HepG2 (cell line): Measurements from ENCODE around the gene ADAMTS13. TPM values are rescaled to one million over a fixed set of nuclear protein-coding genes. Genes with fewer than 3 reads are reported as not detected.

Source experiments
- FOXA1 ChIP-seq, 2 experiments: fragments of 450-650 bp in 1 of 2; sonication (generic) in 1 of 2; formaldehyde crosslinking in 1 of 2; IDR thresholded peaks; 2 replicates each; pipeline versions ENCODE4 v1.4.0 to v1.6.1; 2016 to 2020; ENCODE audit warnings: missing genetic modification reagents in 1 of 2
- NPAS2 ChIP-seq: sonication (generic); formaldehyde crosslinking; IDR thresholded peaks from 2 replicates; pipeline ENCODE4 v1.8.0; 2022; ENCODE audit warnings: mild to moderate bottlenecking, missing genetic modification reagents, borderline replicate concordance
- ONECUT2 ChIP-seq: sonication (generic); formaldehyde crosslinking; IDR thresholded peaks from 2 replicates; pipeline ENCODE4 v1.4.0; 2020; ENCODE audit warnings: missing genetic modification reagents
- PHF20 ChIP-seq: sonication (generic); formaldehyde crosslinking; IDR thresholded peaks from 2 replicates; pipeline ENCODE4 v1.5.0; 2020; ENCODE audit warnings: mild to moderate bottlenecking, missing genetic modification reagents
- RBFOX2 ChIP-seq: fragments of 200-400 bp; formaldehyde crosslinking; IDR thresholded peaks from 2 replicates; pipeline ENCODE4 v1.6.1; 2017; ENCODE audit warnings: low read depth, mild to moderate bottlenecking, low read length
- RBM22 ChIP-seq: fragments of 200-400 bp; formaldehyde crosslinking; optimal IDR thresholded peaks from 2 replicates; pipeline ENCODE3; 2017; ENCODE audit warnings: mild to moderate bottlenecking, low read length, moderate library complexity
- TOPORS ChIP-seq: sonication (generic); formaldehyde crosslinking; IDR thresholded peaks from 2 replicates; pipeline ENCODE4 v1.8.0; 2023; ENCODE audit warnings: mild to moderate bottlenecking, missing genetic modification reagents
- ZFY ChIP-seq: sonication (generic); formaldehyde crosslinking; IDR thresholded peaks from 2 replicates; pipeline ENCODE4 v1.4.0; 2020; ENCODE audit warnings: missing genetic modification reagents
- ZNF101 ChIP-seq: sonication (generic); formaldehyde crosslinking; IDR thresholded peaks from 2 replicates; pipeline ENCODE4 v1.4.0; 2020; ENCODE audit warnings: mild to moderate bottlenecking, low read depth, missing genetic modification reagents, borderline replicate concordance
- ZNF382 ChIP-seq: sonication (generic); formaldehyde crosslinking; IDR thresholded peaks from 2 replicates; pipeline ENCODE4 v1.5.0; 2020; ENCODE audit warnings: missing genetic modification reagents, mild to moderate bottlenecking, borderline replicate concordance
- ZNF724P ChIP-seq: sonication (generic); formaldehyde crosslinking; IDR thresholded peaks from 2 replicates; pipeline ENCODE4 v1.8.0; 2022; ENCODE audit warnings: missing genetic modification reagents, borderline replicate concordance
- polyA plus RNA-seq, 8 experiments: library from polyadenylated mRNA; depleted of rRNA in 3 of 8; stranded (reverse) in 7 of 8; unstranded in 1 of 8; fragments of >200 nt; fragmentation: Illumina TruSeq in 4 of 8; extraction: Trizol in 4 of 8; gene quantifications; 2 replicates each; pipeline versions ENCODE4 v1.2.1 to v1.2.3, GENCODE V29; 2011 to 2016; ENCODE audit warnings: low read depth in 4 of 8, missing spikeins in 1 of 8, mixed read lengths in 1 of 8; ENCODE audit not compliant: insufficient read depth in 1 of 8
- total RNA-seq, 5 experiments: library from RNA; depleted of rRNA; stranded (reverse); fragments of >200 nt; fragmentation: Illumina TruSeq; extraction: Trizol; gene quantifications; 2 replicates each; pipeline ENCODE4 v1.2.3, GENCODE V29; 2016; ENCODE audit warnings: low read depth in 1 of 5
- TF ChIP-seq, protein P1 (sequence below): sonication (generic); formaldehyde crosslinking; IDR thresholded peaks from 2 replicates; pipeline ENCODE4 v1.4.0; 2020; ENCODE audit warnings: missing genetic modification reagents
- TF ChIP-seq, protein P2 (sequence below): sonication (generic); formaldehyde crosslinking; IDR thresholded peaks from 2 replicates; pipeline ENCODE4 v1.4.0; 2020; ENCODE audit warnings: missing genetic modification reagents
- TF ChIP-seq, protein P3 (sequence below): sonication (generic); formaldehyde crosslinking; IDR thresholded peaks from 2 replicates; pipeline ENCODE4 v1.4.0; 2020; ENCODE audit warnings: mild to moderate bottlenecking, missing genetic modification reagents, borderline replicate concordance
- TF ChIP-seq, protein P4 (sequence below): sonication (generic); formaldehyde crosslinking; IDR thresholded peaks from 2 replicates; pipeline ENCODE4 v1.4.0; 2020; ENCODE audit warnings: missing genetic modification reagents
- TF ChIP-seq, protein P5 (sequence below): sonication (generic); formaldehyde crosslinking; IDR thresholded peaks from 2 replicates; pipeline ENCODE4 v1.8.1; 2023; ENCODE audit warnings: mild to moderate bottlenecking, missing genetic modification reagents

The ADAMTS13 gene
- total and polyA plus RNA-seq, 2 of the 13 experiments (the other 11 are each of a cell fraction or from before 2014, with no cell fraction given): 0.91 to 4.5 TPM

DNA sequence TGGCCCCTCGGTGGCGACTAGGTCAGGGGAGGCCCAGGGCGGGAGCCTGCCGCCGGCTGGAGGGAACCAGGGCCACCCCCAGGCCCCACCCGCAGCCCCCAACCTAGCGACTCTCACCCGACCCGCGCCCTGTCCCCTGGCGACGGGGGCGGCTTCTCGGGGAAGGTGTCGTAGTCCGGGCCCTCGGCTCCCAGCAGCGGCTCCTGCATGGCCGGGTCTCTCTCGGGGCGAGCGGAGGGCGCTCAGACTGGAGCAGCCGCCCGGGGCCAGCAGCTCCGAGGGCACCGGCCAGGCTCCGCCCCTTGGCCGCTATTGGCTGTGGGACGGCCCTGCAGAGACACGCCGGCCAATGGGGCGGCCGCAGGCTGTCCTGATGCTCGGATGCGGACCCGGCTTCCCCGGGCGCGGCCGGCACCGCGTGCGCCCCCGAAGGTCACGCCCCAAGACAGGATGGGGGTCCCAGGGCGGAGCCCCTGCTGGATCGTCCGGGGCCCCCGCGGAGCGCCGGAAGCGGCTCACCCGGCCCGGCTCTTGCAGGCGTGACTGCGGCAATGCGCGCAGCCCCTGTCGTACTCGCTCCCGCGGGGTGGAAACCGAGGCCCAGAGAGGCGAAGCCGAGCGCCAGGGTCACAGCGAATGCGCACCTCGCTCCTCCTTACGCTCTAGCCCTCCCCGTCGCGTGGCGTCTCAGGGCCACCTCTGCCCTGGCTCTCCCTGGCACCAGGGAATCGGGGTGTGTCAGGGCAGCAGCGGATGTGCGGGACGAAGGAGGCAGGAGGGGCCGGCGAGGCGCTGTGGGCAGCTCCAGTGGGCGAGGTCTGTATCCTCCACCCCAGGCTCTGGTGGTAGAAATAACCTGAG, 56.9 kb downstream of the ADAMTS13 start, which contains the start of gene SLC2A6 (continued):
- TF ChIP-seq PHF20 (CRISPR knock-in tag): 0 out of 2 replicates have a peak, but pooled peaks have one; percentile 25
- peak; percentile 74 for TF ChIP-seq ZFY (CRISPR knock-in tag)
- TF ChIP-seq RBM22: no peak
- TF ChIP-seq, protein P1, sequence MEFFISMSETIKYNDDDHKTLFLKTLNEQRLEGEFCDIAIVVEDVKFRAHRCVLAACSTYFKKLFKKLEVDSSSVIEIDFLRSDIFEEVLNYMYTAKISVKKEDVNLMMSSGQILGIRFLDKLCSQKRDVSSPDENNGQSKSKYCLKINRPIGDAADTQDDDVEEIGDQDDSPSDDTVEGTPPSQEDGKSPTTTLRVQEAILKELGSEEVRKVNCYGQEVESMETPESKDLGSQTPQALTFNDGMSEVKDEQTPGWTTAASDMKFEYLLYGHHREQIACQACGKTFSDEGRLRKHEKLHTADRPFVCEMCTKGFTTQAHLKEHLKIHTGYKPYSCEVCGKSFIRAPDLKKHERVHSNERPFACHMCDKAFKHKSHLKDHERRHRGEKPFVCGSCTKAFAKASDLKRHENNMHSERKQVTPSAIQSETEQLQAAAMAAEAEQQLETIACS (CRISPR knock-in tag): no peak; the same call in 1 of the 2 replicates
- peak; percentile 76 for TF ChIP-seq TOPORS (CRISPR knock-in tag)
- peak; percentile 73 for TF ChIP-seq RBFOX2
- TF ChIP-seq, protein P2, sequence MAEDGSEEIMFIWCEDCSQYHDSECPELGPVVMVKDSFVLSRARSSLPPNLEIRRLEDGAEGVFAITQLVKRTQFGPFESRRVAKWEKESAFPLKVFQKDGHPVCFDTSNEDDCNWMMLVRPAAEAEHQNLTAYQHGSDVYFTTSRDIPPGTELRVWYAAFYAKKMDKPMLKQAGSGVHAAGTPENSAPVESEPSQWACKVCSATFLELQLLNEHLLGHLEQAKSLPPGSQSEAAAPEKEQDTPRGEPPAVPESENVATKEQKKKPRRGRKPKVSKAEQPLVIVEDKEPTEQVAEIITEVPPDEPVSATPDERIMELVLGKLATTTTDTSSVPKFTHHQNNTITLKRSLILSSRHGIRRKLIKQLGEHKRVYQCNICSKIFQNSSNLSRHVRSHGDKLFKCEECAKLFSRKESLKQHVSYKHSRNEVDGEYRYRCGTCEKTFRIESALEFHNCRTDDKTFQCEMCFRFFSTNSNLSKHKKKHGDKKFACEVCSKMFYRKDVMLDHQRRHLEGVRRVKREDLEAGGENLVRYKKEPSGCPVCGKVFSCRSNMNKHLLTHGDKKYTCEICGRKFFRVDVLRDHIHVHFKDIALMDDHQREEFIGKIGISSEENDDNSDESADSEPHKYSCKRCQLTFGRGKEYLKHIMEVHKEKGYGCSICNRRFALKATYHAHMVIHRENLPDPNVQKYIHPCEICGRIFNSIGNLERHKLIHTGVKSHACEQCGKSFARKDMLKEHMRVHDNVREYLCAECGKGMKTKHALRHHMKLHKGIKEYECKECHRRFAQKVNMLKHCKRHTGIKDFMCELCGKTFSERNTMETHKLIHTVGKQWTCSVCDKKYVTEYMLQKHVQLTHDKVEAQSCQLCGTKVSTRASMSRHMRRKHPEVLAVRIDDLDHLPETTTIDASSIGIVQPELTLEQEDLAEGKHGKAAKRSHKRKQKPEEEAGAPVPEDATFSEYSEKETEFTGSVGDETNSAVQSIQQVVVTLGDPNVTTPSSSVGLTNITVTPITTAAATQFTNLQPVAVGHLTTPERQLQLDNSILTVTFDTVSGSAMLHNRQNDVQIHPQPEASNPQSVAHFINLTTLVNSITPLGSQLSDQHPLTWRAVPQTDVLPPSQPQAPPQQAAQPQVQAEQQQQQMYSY (CRISPR knock-in tag): no peak
- no peak for TF ChIP-seq FOXA1 (IDR thresholded peaks at IDR 0.05)
- no peak for TF ChIP-seq FOXA1 (CRISPR knock-in tag; IDR thresholded peaks at IDR 0.05)
- no peak for TF ChIP-seq NPAS2 (CRISPR knock-in tag)
- TF ChIP-seq ZNF382: no peak
- TF ChIP-seq, protein P3, sequence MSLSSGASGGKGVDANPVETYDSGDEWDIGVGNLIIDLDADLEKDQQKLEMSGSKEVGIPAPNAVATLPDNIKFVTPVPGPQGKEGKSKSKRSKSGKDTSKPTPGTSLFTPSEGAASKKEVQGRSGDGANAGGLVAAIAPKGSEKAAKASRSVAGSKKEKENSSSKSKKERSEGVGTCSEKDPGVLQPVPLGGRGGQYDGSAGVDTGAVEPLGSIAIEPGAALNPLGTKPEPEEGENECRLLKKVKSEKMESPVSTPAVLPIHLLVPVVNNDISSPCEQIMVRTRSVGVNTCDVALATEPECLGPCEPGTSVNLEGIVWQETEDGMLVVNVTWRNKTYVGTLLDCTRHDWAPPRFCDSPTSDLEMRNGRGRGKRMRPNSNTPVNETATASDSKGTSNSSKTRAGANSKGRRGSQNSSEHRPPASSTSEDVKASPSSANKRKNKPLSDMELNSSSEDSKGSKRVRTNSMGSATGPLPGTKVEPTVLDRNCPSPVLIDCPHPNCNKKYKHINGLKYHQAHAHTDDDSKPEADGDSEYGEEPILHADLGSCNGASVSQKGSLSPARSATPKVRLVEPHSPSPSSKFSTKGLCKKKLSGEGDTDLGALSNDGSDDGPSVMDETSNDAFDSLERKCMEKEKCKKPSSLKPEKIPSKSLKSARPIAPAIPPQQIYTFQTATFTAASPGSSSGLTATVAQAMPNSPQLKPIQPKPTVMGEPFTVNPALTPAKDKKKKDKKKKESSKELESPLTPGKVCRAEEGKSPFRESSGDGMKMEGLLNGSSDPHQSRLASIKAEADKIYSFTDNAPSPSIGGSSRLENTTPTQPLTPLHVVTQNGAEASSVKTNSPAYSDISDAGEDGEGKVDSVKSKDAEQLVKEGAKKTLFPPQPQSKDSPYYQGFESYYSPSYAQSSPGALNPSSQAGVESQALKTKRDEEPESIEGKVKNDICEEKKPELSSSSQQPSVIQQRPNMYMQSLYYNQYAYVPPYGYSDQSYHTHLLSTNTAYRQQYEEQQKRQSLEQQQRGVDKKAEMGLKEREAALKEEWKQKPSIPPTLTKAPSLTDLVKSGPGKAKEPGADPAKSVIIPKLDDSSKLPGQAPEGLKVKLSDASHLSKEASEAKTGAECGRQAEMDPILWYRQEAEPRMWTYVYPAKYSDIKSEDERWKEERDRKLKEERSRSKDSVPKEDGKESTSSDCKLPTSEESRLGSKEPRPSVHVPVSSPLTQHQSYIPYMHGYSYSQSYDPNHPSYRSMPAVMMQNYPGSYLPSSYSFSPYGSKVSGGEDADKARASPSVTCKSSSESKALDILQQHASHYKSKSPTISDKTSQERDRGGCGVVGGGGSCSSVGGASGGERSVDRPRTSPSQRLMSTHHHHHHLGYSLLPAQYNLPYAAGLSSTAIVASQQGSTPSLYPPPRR (CRISPR knock-in tag): peak; percentile 21; the same call in 1 of the 2 replicates
- TF ChIP-seq, protein P4, sequence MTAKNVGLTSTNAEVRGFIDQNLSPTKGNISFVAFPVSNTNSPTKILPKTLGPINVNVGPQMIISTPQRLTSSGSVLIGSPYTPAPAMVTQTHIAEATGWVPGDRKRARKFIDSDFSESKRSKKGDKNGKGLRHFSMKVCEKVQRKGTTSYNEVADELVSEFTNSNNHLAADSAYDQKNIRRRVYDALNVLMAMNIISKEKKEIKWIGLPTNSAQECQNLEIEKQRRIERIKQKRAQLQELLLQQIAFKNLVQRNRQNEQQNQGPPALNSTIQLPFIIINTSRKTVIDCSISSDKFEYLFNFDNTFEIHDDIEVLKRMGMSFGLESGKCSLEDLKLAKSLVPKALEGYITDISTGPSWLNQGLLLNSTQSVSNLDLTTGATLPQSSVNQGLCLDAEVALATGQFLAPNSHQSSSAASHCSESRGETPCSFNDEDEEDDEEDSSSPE: 0 out of 2 replicates have a peak, but pooled peaks have one; percentile 45
- TF ChIP-seq, protein P5, sequence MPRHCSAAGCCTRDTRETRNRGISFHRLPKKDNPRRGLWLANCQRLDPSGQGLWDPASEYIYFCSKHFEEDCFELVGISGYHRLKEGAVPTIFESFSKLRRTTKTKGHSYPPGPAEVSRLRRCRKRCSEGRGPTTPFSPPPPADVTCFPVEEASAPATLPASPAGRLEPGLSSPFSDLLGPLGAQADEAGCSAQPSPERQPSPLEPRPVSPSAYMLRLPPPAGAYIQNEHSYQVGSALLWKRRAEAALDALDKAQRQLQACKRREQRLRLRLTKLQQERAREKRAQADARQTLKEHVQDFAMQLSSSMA: no peak; the same call in 1 of the 2 replicates
- no peak for TF ChIP-seq ZNF101
- TF ChIP-seq ZNF724P: 0 out of 2 replicates have a peak, but pooled peaks have one; percentile 51
- TF ChIP-seq ONECUT2: no peak
